ENCODE results near the gene TTC31. TPM values are rescaled to one million over a fixed set of nuclear protein-coding genes. Genes with fewer than 3 reads are reported as not detected.

TTC31 gene
- 6.0 and 12.3 TPM in 2 replicates for total RNA-seq

DNA sequence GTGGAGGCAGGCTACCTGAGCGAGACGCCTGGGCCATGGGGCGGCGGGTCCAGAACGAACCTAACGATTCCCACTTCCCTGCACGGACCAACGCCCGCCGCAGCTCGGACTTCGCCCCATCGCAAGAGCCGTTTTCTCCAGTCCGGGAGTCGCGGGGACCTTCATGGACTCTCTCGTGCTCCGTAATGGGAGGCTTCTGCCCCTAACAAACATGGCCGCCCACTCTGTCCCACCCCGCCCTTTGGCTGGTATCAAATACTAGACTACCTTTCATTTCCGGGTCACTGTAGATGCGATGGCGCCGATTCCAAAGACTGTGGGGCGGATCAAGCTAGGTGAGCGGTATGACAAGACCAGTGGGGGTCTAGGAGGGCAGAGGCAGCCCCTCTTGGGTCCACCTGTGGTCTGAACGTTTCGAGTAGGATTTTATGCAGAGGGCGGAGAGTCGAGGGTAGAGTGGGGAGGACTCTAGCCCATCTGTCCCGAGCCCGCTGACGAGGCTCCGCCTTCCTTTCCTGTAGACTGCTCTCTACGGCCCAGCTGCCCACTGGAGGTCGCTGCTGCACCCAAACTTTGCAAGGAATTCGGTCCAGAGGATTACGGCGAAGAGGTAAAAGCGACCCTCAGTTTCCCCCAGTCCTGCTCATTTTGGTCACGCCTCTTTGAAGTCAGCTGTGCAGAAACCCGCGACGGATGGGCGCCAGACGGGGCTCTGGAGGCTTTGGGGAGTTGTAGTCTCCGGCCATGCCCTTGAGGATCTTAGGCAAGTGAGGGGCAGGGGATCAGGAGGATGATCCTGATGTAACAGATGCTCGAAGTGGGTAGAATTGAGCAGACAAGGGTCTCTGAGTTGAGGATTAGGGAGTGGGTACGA, at the start of gene TTC31, which contains the start of gene CCDC142:
Gene TTC31, plus strand, starts transcription at position 281 of the 874 bp plus-strand sequence. Its CDS starts 15 bp downstream, at position 296.
Gene CCDC142, minus strand, starts transcription at position 198 of the 874 bp plus-strand sequence. Its CDS starts 161 bp downstream, at position 37.

DNA sequence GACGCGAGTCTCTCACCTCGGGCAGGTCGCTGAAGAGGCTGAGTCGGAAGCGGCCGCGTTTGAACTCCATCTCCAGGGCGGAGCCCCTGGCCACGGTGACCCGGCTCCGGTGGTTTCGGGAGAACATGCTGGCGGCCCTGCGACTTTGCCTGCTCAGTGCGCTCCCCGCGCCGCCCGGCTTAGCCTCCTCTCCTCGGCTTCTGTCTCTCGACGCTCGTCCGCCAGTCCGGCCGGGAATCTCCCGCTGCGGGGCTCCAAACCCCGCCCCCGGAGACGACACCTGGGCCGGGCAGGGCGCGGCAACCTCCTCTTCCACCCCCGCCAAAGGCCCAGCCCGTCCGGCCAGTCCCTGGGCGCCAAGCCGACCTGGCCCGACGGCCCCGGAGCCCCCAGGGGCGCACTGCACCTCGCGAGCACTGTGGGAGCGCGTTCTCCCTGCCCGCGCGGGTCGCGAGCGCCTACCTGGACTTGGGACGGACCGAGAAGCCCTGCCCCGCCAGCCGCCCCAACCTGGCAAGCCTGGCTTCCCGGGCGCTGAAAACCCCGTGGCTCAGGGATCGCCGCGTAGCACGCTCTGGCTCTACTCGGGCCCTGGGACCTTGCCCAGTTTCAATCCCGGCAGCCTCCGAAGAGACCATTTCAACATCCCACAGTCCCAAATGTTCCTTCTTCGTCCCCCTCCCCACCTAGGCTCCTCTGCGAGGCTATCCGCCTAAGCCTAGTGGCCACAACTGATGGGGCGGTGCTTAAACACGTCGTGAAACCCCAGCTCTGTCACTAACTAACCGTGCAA, 41.0 kb upstream of the TTC31 start, which contains the start of gene RTKN:
Gene RTKN, minus strand, starts transcription at position 248 of the 793 bp plus-strand sequence. Its CDS starts 121 bp downstream, at position 127.

DNA sequence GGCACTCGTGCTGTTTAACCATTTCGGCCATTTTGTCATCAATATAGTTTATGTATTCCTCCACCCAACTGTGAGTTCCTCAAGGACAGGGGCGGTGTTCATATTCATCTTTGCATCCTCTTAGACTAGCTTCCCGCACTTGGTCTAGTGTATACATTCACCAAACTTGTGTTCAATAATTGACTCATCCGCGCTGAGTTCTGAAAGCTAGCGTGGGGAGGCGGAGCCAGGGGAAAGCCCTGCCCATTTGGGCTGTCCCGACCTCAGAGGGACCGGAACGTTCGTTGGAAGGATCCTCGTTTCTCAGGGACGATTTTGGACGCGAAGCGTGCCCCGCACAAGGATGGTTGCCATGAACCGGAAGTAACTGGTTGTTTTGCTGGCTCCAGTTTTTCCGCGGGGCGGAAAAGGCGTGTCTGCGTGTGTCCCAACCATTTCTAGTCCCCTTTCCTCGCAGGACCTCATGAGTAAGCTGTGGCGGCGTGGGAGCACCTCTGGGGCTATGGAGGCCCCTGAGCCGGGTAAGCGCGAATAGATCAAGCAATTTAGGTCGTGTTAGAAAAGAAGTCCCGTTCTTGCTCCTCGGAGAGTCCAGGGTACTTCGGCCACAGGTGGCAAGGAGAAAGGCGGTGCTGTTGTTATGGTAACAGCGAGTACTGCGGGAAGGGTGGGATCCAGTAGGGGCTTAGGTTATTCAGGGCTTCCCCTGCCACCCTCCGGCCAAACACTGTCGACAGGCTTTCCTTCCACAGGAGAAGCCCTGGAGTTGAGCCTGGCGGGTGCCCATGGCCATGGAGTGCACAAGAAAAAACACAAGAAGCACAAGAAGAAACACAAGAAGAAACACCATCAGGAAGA, 28.0 kb upstream of the TTC31 start, which contains the start of gene INO80B:
Gene INO80B, plus strand, starts transcription at position 434 of the 858 bp plus-strand sequence. Its CDS starts 30 bp downstream, at position 464.

DNA sequence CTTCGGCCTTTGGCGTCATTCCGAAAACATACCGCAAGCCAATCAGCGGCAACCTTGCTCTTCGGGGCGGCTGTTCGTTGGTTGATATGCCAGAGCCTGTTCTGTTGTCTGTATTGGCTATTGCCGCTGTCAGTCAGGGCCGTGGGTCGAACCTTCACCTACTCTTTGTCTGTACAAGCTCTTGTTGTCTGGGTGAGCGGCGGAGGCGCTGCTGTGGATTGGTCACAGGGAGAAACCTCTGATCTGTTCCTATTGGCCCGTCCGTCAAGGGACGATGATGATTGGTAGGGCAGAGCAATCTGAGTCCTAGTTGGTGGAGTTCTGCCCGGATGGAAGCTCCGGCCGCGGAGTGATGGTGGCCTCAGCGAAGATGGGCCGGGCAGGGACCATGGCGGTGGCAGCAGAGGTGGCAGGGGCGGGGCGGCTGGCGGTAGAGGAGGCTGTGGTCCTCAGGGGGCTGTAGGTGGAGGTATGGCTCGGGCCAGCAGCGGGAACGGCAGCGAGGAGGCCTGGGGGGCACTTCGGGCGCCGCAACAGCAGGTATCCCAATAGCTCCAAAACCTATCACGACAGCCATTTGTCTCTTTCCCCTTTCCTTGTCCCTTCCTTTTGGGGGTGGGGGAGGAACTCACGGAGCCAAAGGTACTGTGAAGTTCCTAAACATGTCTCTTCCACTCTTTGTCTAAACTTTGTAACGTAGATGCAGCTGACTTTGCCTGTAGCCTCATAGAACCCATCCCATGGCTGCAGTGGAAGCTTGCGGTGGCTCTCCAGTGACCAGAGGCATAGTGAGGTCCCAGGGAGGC, 24.5 kb upstream of the TTC31 start, which contains the start of gene WBP1:
Gene WBP1, plus strand, starts transcription at position 307 of the 806 bp plus-strand sequence. Its CDS starts 165 bp downstream, at position 472.

DNA sequence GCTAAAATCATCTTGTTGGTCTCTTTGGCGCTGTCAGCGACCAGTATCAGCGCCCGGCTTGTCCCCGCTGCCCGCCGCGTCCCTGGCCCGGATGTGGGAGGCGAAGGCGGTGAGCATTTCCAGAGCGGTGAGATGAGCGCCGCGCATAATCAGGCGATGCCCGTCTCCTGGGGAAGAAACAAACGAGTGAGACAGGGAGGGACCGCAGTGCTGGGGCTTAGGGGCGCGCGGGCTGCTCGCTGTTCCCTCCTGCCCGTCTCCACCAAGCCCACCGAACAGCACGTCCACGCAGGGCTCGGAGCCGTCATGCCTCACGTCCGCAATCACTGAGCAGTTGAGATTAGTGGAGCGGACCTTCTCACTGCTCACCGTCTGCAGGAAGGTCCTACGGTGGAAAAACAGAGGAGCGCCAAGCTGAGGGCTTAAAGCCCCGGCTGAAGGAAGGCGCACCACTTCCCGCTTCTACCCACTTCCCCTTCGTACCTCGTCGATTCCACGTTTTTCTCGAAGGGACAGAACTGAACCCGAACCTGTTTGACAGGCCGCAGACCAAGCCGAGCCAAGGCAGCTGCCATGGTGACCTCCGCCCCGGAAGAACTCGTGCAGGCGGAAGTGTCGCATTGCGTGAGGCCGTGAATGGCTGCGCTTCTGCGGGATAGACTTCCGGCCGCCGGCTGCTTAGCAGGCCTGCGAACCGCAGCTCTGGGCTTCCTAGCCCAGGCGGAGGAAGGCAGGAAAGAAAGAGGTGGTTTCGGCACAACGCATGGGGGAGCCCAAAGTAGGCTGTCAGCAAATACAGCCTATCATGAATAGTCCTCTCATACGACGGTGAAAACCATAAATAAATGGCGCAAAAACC, 10.6 kb upstream of the TTC31 start, which contains the start of gene MRPL53:
Gene MRPL53, minus strand, starts transcription at position 595 of the 859 bp plus-strand sequence. Its CDS starts 20 bp downstream, at position 575.

DNA sequence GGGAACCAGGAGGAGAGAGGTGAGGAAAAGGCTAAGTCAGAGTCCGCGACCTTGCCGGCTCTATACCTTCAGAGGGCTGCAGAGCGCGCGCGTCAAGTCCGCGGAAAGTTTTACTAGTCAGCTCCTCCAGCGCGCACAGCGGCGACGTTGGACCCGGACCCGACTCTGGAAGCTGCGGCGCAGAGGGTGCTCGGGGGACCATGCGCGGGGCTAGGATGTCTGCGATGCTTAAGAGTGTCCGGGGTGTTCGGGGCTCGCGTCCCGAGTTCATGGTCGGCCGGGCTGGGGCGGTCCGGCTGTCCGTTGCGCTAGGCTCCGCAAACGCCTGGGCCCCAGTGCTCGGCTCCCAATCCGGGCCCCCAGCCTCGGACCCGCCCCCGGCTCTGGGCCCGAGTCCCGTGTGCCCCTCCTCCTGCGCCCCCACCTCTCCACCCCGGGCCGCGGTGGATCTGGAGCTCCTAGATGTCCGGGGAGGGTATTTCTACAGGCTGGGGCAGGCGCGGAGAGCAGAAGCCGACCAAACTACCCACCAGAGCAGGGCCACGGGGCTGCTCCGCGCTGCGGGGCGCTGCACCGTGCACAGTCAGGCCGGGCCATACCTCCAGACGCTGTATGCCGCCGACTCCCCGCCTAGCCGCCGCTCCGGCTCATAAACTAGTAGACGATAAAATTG, 16.5 kb downstream of the TTC31 start, which contains the start of gene LBX2:
Gene LBX2, minus strand, starts transcription at position 337 of the 673 bp plus-strand sequence. Its CDS starts 66 bp downstream, at position 271.

DNA sequence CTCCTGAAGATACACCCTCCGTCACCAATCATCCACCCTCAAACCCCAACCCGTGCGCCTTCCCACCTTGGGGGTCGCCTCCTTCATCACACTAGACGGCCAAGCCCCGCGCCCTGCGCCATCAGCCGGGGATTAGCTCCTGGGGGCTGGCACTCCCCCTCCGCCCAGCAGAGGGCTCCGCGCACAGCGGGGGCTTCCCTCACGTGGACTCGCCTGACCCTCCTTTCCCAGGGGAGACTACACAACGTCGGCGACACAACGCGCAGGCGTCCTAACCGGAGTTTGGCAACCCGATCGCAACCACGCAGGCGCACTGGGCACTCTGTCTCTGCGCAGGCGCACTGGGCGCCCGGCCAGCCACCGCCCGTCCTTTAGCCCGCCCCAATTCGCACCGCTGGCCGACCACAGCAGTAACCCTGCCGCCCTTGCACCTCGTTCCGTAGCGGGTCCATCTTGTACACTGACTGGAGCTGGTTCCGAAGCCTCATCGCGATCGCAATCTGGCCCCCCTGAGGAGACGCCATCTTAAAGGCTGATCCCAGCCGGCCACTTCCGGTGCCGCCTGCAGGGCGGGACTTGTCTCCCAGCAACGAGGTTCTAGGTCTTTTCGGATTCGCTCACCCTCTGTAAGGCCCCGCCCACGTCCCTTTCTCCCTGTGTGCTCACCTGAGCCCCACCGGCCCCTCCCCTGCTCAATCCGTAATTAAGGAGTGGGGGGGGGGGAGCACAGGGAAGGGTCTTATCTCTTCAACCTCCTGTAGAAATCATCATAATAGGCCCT, 24.5 kb downstream of the TTC31 start, which contains the start of gene PCGF1:
Gene PCGF1, minus strand, starts transcription at position 551 of the 781 bp plus-strand sequence. Its CDS starts 27 bp downstream, at position 524.

DNA sequence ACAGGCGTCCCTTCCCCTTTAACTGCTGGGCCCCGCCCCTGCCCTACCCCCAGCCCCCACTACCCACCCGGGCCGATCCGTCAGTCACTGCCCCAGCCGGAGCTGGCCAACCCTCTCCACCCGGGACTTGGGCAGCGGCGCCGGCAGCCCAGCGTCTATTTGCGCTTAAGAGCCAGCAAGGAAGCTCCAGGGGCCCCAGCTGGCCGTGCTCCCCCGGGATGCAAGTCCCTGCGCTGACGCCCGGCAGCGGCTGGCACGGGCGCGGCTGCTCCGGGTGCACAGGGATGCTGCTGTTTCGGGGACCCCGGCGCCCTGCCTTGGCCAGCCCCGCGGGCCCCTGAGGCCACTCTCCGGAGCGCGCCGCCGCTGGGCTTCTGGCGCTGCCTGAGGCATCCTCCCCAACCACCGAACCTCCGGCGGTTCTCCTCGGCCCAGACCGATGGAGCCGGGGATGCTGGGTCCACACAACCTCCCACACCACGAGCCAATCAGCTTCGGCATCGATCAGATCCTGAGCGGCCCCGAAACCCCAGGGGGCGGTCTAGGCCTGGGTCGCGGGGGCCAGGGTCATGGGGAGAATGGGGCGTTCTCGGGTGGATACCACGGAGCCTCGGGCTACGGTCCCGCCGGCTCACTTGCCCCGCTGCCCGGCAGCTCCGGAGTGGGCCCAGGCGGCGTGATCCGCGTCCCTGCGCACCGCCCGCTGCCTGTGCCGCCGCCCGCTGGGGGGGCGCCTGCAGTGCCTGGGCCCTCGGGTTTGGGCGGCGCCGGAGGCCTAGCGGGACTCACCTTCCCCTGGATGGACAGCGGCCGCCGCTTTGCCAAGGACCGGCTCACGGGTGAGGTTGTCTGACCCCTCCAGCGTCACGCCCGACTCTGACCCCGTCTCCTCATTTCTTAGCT, 31.7 kb downstream of the TTC31 start, which contains the start of gene TLX2:
Gene TLX2, plus strand, starts transcription at position 83 of the 903 bp plus-strand sequence. Its CDS starts 357 bp downstream, at position 440.

DNA sequence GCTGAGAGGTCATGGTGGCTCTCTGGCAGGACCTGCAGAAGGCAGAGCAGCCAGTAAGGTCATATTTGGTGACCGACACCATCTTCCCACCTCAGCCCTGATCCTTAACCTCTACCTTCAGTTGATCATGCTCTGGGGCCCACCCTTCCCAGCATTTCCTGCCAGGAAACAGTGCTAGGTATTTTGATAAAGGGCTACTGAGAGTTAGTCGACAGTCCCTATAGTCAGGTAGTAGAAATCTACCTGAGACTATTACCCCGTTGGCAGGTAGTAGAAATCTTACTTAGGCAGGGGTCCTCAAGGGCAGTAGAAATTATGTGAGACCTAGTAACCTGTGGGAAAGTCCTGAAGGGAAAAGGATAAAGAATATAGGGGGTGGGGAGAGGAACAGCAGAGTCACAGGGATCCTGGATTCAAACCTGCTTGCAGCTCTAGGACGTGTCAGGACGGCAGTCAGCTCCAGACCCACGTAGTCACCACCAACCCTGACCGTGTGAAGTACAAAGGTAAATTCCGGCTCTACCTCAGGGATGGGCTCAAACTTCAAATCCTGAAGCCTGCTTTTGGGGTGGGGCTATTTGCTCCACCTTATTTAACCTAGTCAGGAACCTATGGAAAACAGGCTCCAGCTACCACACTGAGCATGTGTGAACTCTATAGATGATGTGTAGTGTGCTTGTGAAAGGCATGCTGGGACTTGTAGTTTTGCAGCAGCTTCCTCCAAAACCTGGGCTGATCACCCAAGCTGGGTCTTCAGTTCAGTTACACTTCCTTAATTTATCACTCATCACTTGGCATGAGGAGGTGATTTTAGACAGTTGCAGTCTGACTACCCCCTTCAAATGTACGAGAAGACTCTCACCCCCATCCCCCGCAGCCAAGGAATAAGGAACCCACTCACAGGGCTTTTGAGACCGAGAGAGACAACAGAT, 43.1 kb downstream of the TTC31 start, which contains the start of gene DQX1:
Gene DQX1, minus strand, starts transcription at position 515 of the 932 bp plus-strand sequence. Its CDS starts 502 bp downstream, at position 13.

DNA sequence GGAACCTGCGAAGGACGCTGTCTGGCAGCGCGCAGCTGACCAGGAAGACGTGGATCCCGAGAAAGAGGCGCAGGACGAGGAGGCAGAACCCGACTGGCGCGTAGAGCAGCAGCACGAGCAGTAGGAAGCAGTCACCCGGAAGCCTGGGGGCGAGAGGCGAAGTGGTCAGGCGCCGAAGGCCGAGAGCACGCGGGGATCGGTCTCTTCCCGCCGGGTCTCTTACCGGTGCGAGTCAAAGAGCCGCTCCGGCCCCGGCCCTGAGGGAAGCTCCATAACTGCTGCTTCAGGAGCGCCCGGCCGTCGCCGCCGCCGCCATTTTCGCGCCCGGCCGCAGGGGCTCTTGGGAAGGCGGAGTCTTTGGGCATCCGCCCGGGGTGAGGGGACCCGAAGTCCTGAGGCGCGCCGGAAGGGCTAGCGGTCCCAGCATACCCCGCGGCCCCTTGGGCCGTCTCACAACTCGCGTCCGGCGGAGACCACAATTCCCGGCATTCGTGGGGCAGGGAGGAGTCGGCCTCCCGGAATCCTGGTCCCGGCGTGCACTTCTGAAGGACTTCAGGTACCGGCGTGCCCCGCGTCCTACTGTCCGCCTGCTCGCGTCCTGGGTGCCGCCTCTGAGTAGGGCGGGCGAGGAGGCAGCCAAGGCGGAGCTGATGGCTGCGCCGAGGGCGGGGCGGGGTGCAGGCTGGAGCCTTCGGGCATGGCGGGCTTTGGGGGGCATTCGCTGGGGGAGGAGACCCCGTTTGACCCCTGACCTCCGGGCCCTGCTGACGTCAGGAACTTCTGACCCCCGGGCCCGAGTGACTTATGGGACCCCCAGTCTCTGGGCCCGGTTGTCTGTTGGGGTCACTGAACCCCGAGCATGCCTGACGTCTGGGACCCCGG, 46.7 kb downstream of the TTC31 start, which contains the start of the genes AUP1 and HTRA2:
Gene AUP1, minus strand, starts transcription at position 350 of the 882 bp plus-strand sequence. Its CDS starts 77 bp downstream, at position 273.
Gene HTRA2, plus strand, starts transcription at position 577 of the 882 bp plus-strand sequence. Its CDS starts 74 bp downstream, at position 651.

Data from bladder microvascular endothelial cell (primary cell).